Skeletal muscle cell (primary cell): Measurements from ENCODE around the gene RING1.

ENCODE experiments used
- DNase-seq: peaks from one replicate; pipeline ENCODE4 v3.0.0-alpha.2; 2010; ENCODE audit warnings: low read depth
- H3K4me3 ChIP-seq: 2 replicates; pipeline ENCODE4 v1.5.1; 2011; ENCODE audit warnings: low read depth, mild to moderate bottlenecking, control low read depth, low read length, moderate library complexity

Gene RING1

GRCh38 chr6:33208091-33208967, at the start of gene RING1:
RING1 (plus strand) TSS chr6:33208500; CDS start chr6:33208823, 323 bp downstream.
- peak within 1 kb of the TSS; percentile 95 for H3K4me3 ChIP-seq
- DNase-seq = no peak

GRCh38 chr6:33160096-33160495, 48.2 kb upstream of the RING1 start:
- no peak overlapping the region for H3K4me3 ChIP-seq
- no peak for DNase-seq

GRCh38 chr6:33160728-33161344, 47.5 kb upstream of the RING1 start:
- peak; percentile 41 for DNase-seq

GRCh38 chr6:33161354-33162331, 46.7 kb upstream of the RING1 start:
- H3K4me3 ChIP-seq = peak overlapping the region; percentile 47
- DNase-seq = no peak

More at GRCh38 chr6:33160728-33161344, 47.5 kb upstream of the RING1 start:
- no peak overlapping the region for H3K4me3 ChIP-seq

GRCh38 chr6:33163540-33163939, 44.8 kb upstream of the RING1 start:
- no peak overlapping the region for H3K4me3 ChIP-seq
- DNase-seq = no peak

GRCh38 chr6:33164176-33164575, 44.1 kb upstream of the RING1 start:
- no peak overlapping the region for H3K4me3 ChIP-seq
- DNase-seq = no peak

- no peak for DNase-seq
Measured at GRCh38 chr6:33164665-33165373, 43.5 kb upstream of the RING1 start.

GRCh38 chr6:33165581-33166258, 42.6 kb upstream of the RING1 start:
- no peak for DNase-seq
- no peak overlapping the region for H3K4me3 ChIP-seq

More at GRCh38 chr6:33164665-33165373, 43.5 kb upstream of the RING1 start:
- H3K4me3 ChIP-seq = no peak overlapping the region

GRCh38 chr6:33166363-33166762, 41.9 kb upstream of the RING1 start:
- no peak for DNase-seq

GRCh38 chr6:33166811-33167210, 41.5 kb upstream of the RING1 start:
- no peak for DNase-seq
- H3K4me3 ChIP-seq = no peak overlapping the region

More at GRCh38 chr6:33166363-33166762, 41.9 kb upstream of the RING1 start:
- H3K4me3 ChIP-seq = no peak overlapping the region

- no peak overlapping the region for H3K4me3 ChIP-seq
- no peak for DNase-seq
Measured at GRCh38 chr6:33167374-33168283, 40.7 kb upstream of the RING1 start.

GRCh38 chr6:33168284-33168601, 40.1 kb upstream of the RING1 start:
- no peak overlapping the region for H3K4me3 ChIP-seq

GRCh38 chr6:33168639-33169038, 39.7 kb upstream of the RING1 start:
- no peak overlapping the region for H3K4me3 ChIP-seq
- DNase-seq = no peak

More at GRCh38 chr6:33168284-33168601, 40.1 kb upstream of the RING1 start:
- DNase-seq = no peak

GRCh38 chr6:33169291-33170175, 38.8 kb upstream of the RING1 start:
- no peak for DNase-seq
- no peak overlapping the region for H3K4me3 ChIP-seq

- no peak overlapping the region for H3K4me3 ChIP-seq
- no peak for DNase-seq
Measured at GRCh38 chr6:33170176-33171015, 37.9 kb upstream of the RING1 start.
